B cell (primary cell): ENCODE results near the gene SPATA32.
"Not testable (repeated sequence)": the region's sequence is repeated elsewhere in the genome, so short reads cannot be mapped to it uniquely, and the experiment has no call there.

ENCODE experiments used
- EZH2 ChIP-seq: IDR thresholded peaks from 2 replicates; pipeline ENCODE4 v1.6.1; 2012; ENCODE audit warnings: borderline replicate concordance, low read depth, mild to moderate bottlenecking, moderate library complexity, low read length; ENCODE audit not compliant: insufficient read depth, poor library complexity, severe bottlenecking
- TF ChIP-seq, protein P1 (sequence below): fragments of 200-600 bp; IDR thresholded peaks from one replicate; pipeline ENCODE4 v1.8.0; 2022; ENCODE audit warnings: antibody characterized with exemption, mild to moderate bottlenecking

DNA sequence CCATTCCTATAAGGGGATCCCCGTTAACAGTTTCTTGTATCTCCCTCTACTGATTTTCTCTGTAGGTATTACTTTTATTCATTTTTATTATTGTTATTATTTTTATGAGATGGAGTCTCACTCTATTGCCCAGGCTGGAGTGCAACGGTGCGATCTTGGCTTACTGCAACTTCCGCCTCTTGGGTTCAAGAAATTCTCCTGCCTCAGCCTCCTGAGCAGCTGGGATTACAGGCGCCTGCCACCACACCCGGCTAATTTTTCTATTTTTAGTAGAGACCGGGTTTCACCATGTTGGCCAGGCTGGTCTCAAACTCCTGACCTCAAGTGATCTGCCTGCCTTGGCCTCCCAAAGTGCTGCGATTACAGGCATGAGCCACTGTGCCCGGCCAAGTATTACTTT, 40.3 kb upstream of the SPATA32 start:
- TF ChIP-seq, protein P1, sequence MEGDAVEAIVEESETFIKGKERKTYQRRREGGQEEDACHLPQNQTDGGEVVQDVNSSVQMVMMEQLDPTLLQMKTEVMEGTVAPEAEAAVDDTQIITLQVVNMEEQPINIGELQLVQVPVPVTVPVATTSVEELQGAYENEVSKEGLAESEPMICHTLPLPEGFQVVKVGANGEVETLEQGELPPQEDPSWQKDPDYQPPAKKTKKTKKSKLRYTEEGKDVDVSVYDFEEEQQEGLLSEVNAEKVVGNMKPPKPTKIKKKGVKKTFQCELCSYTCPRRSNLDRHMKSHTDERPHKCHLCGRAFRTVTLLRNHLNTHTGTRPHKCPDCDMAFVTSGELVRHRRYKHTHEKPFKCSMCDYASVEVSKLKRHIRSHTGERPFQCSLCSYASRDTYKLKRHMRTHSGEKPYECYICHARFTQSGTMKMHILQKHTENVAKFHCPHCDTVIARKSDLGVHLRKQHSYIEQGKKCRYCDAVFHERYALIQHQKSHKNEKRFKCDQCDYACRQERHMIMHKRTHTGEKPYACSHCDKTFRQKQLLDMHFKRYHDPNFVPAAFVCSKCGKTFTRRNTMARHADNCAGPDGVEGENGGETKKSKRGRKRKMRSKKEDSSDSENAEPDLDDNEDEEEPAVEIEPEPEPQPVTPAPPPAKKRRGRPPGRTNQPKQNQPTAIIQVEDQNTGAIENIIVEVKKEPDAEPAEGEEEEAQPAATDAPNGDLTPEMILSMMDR: not testable (repeated sequence)
- not testable (repeated sequence) for TF ChIP-seq EZH2
